CD4-positive, alpha-beta T cell treated with Interleukin-4 for 1 hour (primary cell): ENCODE measurements around the gene IFFO2.

Experiments
- DNase-seq, 2 donors: peaks; one replicate each; pipeline ENCODE4 v3.0.0-alpha.2; 2020 to 2022

The IFFO2 gene

DNA sequence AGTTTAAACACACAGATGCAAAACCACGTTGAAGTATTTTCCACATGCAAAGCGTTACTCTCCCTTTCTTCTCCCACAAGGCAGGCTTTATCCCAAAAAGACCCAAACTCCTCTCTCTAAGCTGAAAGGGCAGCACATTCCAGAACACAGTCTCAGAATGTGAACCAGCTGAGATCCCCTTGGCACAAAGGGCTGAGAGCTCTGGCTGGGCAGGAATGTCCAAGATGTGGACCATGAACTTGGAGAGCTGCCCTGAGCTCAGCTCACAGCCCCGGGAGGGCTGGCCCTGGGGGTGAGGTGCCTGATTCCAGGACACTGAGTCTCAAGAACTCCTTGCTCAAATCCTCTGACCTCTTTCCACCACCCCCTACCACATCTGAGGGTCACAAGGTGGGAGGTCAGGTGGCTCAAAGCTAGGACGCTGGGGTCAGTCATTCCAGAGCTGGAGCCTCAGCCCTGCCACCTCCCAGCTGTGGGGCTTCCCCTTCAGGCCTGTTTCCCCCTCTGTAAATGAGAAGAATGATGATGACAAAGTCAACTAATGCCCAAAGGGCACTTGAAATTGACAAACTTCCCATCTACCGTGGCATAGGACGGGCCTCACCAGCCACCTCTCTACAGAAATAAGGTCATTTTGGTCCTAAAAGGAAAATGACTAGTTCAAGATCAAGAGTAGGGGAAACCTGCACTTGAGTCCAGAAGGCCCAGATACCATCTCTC, 65.6 kb downstream of the IFFO2 start:
- no peak for DNase-seq

DNA sequence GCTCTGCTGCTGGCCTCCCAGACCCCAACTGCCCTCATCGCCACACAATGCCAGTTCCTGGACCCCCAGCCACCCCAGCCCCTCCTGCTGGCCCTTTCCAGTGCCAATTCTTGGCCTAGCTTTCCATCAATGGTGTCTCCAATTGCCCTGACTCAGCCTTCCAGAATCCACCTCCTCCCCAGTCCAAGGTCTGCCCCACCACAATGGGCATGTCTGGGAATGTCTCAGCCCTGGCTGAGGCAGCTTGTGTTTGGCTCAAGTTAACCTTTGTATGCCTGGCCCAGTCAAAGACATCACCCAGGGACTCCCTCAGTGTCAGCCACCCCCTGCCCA, 70.5 kb downstream of the IFFO2 start:
- no peak for DNase-seq

DNA sequence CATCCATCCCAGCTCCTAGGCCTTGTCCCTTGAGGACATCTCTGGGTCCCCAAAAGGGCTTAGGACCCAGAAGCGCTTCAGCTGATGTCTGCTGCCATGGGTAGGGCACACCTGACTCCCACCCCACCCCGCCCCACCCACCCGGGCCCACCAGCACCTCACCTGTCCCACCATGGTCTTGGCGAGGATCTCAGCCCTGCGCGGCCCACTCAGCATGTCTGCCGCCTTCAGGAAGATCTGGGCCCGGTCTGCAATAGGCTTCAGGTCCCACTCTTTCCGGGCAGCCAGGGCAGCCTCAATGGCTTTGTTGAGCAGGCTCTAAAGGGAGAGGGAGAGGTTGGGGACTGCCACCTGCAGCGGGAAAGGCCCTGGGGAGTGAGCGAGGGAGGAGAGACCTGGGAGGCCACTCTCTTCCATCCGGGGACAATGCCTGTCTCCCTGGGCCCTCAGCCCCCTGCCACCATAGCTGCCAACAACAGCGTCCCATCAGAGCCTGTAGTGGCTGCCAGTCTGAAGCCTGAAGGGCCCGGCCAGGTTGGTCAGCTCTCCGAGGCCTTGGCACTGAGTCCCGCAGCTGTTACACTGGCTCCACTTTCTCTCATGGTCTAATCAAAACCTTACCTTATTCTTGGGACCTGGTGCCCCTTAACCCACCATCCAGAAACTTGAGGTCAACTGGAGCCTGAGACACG, 71.0 kb downstream of the IFFO2 start:
- no peak for DNase-seq

DNA sequence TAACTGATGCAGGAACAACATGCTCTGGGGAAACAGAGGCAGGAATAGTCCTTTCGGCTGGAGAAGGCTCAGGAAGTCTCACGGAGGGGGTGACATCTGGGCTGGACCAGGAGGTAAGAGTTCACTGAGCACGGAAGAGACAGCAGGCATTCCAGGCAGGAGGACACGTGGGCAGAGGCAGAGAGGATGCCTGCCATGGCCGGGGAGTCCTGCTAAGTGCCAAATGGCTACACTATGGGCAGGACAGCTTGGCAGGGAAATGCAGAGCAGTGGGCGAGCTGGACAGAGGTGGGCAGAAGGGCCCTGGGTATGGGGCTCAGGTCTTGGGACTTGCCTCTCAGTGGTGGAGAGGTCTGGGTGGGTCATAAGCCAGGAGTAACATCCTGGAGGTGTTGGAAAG, 71.7 kb downstream of the IFFO2 start:
- no peak for DNase-seq

DNA sequence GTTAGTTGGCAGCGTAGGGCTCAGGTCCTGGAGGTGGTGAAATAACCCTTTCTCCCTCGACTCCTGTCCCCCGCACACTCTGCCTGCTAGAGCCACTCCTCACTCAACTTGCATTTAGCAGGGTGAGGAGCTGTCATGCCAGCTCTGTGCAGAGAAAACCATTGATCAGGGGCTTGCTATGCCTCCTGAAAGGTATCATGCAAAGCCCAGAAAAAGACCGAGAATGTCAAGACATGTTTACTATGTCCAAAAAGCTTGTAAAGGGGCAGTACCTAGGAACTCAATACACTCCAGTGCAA, 72.1 kb downstream of the IFFO2 start:
- DNase-seq, result no peak

DNA sequence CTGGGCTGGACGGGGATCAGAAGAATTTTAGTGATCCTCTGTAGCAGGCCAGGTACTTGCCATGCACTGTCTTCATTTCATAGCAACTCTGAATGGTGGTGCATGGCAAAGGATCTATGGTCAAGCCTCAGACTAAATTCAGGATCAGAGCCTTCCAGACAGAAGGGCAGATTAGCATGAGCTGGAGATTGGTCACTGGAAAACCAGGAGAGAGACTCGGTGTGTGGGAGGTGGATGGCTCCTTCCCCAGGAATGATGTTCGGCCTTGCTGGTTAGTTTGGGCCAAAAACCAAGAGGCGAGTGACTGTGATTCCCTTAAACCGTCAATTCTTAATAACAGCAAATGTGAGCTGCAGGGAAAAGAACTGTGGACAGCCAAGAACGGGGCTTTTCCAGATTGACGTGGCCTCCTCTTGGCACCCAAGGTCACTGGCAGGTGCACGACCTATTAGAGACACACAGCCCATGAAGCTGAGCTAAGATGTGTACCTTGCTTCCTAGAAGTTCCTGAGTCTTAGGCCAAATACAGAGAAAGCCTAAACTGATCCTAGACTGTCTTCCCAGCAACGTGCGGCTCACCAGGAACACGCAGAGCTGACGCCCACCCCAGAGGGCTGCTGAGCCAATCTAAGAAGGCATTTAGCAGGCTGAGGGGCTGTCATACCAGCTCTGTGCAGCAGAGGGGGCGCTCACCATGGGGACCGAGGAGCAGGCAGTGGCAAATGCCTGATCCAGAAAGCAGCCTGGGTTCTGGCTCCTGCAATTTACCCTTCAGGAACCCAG, 72.6 kb downstream of the IFFO2 start:
- DNase-seq, result peak; percentile 69

DNA sequence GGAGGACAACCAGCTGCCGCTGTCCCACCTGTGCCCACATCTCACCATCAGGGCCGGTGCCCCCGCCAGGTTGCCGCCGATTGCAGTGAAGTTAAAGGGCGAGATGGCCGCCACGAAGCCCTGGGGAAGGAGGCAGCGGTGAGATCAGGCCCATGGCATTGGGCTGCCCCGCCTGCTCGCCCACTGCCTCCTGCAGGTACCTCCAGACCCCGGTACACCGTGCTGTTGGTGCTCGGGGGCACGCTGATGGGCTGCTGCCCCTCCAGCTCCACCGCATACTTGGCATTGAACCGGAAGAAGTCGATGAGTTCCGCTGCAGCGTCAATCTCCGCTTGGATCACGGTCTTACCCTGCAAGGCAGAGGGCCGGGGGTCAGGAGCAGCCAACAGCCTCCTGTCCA, 73.4 kb downstream of the IFFO2 start:
- no peak for DNase-seq

DNA sequence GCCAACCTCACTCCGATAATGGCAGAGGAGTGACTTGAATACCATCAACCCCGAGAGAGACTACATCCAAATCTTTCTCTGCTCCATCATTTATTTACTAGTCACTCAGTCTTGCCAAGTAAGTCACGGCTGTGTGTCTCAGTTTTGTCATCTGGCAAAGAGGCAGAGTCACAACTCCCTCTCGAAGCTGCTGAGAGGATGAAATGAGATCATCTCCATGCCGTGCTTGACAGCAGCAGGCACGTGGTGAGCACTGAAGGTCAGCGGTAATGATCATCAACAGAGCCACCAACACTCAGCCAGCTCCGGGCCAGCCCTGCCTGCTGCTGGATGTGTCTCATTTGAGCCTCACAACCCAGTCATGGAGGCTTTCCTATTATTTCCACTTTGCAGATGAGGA, 74.0 kb downstream of the IFFO2 start:
- DNase-seq, result no peak

DNA sequence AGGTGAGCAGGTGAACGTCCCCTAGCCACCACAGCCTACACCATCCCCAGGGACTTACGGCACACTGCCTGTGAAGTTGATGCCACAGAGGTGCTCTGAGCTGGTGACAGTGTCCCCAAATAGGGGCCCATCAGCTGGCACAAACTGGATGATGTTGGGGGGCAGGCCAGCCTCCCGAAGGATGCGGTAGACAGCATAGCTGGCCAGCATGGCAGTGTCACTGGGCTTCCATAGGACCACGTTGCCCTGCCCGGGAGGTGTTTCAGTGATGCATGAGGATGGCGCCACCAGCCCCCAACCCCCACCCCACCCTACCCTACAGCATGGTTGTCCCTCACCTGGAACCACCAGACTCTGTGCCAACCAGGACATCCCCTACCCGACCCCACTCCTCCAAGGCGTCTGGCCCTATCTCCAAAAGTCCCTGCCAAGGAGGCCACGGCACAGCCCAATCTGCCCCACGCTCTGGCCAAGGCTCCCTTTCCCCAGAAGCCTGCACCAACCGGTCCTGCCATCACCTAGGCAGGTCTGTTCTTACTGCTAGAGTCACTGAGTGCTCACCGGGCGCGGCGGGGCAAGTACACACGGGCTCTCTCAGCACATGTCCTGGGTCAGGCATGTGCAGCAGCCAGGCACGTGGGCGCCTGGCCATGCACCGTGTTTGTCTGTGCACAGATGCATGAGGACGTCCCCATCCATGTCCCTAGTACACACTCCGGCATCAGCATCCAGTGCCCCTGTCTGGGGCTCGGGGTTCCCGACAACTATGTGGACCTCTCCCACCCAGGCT, 74.6 kb downstream of the IFFO2 start:
- DNase-seq, result no peak

DNA sequence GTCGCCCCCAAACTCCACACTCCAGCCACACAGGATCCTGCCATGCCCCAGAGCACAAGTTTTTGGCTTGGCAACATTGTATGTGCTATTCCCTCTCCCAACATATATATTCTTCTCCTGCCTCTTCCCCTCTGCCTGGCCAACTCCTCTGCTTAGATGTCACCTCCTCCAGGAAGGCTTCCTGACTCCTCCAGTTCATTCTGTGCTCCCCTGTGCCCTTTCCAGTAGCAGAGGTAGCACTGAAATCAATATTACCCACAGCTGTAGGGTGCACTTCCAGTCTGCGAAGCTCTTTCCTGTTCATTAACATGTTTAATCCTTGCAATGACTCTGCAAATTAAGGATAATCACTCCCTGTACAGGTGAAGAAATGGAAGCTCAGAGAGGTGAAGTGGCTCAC, 75.3 kb downstream of the IFFO2 start:
- no peak for DNase-seq

DNA sequence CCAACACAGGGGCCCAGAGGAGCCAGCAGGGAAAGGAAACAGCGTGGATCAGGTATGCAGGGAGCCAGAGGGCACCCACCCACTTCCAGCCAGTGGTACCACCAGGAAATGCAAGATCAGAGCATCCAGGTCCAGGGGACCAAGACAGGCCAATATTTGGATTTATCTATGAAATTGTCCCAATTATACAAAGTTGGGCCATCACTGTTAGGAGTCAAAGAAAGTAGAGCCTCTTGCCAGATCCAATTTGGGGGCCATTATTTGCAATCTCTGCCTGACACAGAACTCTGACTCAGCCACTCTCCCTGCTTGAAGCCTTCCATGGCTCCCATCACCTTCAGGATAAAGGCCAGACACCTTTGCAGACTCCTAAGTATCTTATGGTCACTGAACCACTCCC, 75.9 kb downstream of the IFFO2 start:
- DNase-seq, result no peak

DNA sequence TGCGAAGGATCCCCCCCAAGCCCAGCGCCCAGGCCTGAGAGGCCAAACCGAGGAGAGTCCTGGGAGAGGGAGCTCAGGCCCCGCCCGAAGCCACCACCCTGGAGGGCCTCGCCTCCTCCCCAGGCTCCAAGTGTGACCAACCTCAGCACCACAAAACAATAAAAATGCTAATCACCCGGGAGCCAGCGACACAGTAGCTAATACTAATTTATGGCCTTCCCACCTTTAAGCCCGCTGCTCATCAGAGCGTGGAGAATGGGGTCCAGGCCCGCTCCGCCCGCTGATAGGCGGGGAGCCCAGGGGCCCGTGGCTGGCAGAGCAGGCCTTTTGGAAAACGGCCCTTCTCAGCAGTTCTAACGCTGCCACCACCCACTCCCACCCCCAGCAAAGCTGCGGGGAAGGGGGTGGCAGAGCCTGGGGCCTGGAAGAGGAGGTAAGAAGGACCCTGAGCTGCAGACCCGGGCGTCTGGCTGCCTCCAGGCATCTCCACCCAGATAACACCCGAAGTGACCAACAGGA, 76.6 kb downstream of the IFFO2 start:
- no peak for DNase-seq

DNA sequence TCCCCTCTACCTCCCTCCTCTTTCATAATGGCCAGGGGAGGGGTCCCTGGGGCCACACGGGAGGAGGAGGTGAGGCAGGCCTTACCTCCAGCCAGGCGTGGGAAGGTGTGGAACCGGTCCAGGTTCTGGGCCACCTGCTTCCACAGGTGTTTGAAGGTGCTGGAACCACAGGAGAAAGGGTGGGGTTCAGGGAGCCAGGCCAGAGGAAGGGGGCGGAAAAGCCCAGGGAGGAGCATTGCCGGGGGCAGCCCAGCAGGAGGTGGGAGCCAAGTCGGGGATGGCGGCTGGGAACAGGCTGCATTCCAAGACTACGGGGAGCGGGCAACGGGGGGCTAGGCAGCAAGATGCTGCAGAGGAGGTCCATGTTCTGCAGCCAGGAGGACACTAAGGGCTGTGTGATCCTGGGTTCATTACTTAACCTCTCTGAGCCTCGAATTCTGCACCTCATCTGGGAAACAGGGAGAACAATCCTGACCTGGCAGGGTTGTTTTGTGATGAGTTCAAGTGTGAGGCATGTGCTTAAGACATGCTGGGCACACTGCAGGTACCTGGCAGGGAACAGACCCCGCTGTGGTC, 77.2 kb downstream of the IFFO2 start:
- no peak for DNase-seq

DNA sequence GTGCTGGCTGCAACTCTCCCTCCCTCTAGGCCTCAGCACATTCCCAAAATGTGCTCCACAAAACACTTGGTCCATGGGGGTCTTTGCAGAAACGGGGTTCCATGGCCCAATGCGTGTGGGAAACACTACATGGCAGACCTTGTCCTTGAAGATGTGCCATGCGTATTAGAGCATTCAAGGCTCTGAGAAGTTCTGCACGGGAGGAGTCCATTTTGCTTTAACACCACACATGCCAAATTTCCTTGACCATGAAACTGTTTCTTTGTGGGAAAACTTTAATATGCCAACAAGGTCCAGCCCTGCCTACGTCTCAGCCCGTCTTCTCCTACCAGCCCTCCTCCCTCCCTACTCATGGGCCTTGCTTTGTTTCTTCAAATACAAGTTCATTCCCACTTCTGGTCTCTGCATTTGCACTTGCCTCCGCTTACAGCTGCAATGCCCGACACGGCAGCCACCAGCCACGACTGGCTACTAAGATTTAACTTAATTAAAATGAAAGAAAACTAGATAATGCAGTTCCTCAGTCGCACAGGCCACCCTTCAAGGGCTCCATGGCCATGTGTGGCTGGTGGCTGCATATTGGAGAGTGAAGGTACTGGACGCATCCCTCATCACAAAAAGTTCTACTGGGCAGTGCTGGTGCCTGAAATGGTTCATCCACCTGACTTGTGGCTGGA, 77.8 kb downstream of the IFFO2 start:
- no peak for DNase-seq

DNA sequence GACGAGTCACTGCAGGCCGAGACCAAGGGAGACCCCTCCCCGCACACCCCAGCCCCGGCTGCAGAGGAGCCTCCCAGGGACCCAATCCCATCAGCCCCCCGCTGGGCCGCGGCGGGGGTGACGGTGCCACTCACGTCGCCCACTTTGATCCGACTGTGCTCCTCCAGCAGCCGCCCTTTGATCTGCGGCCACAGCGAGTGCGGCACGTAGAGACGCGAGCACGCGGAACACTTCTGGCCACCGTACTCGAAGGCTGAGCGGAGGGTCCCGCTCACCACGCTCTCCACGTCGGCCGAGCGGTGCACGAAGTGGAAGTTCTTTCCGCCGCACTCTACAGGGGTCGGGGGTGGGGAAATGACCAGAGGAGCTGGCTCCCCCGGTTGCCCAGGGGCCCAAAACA, 79.2 kb downstream of the IFFO2 start:
- DNase-seq, result no peak

DNA sequence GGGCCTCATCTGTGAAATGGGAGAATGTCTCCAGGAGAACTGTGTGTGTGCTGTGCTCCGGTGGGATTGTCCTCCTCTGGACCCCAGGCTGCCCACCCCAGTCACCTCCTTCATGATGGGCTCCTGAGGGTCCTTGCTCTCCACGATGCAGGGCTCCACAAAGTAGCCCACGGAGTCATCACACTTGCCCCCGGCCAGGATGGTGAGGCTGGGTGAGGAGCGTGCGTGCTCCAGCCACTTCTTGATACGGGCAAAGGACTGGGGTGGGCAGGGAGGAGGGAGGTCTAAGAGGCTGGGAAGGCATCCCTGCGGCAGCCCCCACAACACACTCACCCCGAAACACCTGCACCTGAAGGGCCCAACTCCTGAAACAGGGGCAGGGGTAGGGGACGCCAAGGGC, 80.3 kb downstream of the IFFO2 start:
- DNase-seq, result no peak

DNA sequence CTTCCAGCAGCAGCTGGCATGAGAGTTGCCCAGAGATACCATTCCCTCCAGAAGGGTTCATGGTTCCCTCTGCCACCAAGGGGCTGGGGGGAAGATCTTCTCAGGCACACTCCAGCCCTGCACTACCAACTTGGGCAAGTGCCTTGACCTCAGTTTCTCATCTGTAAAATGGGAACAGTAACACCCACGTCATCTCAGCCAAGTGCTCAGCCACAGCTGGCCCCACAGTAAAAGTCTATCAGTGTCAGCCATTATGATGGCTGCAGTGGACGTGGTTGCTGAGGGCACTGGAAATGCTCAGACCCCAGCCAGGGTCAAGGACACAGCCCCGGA, 80.7 kb downstream of the IFFO2 start:
- no peak for DNase-seq

DNA sequence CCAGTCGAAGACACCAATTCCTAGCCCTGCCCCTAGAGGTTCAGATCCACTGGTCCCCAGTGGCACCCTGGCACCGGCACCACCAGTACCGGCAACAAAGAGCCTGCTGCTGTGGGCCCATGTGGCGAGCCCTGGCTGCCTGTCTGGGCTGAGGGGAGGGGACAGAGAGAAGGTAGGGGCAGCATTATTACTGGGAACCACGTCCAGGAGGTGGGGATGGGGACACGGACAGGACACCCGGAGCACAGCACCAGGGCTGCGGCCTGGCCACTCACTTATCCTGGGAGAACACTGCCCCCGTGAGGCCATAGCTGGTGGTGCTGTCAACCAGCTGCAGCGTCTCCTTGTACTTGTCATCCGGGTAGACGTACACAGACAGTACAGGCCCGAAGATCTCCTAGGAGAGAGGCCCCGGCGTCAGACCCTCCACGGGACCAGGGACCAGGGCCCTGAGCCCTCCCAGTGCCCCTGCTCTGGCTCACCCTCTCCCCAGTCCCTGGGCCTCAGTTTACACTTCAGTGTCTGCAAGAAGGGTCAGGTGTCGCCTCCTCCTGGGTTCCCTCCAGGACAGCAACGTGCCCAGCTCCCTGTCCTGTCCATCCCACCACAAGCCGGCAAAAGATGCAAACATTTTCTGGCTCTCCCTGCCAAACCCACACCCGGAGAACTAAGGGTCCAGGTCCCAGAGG, 81.2 kb downstream of the IFFO2 start:
- peak; percentile 64 to 65 for DNase-seq

DNA sequence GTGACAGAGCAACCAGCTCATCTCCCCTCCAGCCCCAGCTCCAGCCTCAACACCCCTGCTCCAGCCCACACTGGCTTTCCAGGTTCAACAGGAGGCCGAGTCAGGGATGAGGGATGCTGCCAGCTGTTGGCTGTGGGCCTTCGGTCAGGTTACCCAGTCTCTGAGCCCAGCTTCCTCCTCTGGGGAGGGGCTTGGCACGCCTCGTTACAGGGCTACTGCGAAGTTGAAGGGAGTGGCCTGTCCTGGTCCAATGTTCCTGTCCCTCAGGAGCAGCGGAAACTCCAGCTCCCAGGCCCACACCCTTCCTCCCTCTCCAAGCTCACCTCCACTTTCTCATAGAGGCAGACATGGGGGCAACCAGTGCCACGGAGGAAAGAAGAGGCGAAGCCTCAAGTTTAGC, 81.9 kb downstream of the IFFO2 start:
- DNase-seq, result no peak

DNA sequence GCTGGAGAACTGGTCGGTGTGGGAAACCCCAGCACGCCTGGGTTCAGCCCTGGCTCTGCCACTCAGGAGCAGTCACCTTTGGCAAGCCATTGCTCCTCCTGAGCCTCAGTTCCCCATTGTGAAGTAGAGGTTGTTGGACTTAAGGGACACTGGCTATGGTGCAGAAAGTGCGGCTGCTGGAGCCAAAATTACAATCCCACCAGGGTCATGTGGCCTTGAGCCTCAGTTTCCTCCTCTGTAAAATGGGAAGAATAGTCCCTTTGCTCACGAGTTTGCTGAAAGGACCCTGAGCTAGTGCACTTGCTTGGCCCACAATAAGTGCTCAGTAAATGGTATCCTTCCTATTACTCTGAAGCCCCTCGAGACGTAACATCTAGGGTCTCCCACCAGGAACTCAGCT, 82.4 kb downstream of the IFFO2 start:
- no peak for DNase-seq

DNA sequence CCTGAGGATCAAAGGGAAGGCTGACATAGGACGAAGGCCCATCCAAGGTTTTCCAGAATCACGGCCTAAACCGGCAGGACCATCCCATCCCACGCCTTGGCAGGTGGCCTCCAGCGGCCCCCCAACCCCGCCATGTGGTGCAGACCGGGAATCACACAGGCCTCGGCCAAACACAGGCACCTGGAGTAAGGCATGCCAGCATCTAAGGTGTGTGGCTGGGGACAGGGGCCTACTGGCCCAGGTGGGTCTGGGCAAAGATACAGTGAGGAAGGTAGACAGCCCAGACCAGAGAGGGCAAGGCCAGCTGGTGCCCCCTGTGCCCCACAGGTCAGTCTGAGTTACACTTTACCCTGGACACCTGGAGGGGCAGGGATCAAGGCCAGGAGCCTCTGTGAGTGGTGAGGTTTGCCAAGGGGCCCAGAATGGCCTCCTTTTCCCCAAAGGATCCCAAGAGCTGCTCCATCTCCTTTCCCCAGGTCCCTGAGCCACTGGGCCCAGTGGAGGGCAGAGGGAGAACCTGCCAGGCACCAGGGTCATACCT, 84.3 kb downstream of the IFFO2 start:
- no peak for DNase-seq
